Body of pancreas (tissue), 4 donors: Measurements from ENCODE around the gene ADAMTS15.

Experiments
- POLR2A ChIP-seq, 3 donors: fragments of 450-650 bp; IDR thresholded peaks; one replicate each; pipeline ENCODE4 v1.6.1; 2016; ENCODE audit warnings: antibody characterized with exemption in 3 of 3, mild to moderate bottlenecking in 2 of 3
- TF ChIP-seq, protein P1 (sequence below), 7 experiments: fragments of 450-650 bp in 4 of 7; fragments of 200-600 bp in 3 of 7; sonication (generic) in 3 of 7; IDR thresholded peaks; one replicate each; pipeline ENCODE4 v1.5.1; 2016 to 2019; ENCODE audit warnings: antibody characterized with exemption in 7 of 7

DNA sequence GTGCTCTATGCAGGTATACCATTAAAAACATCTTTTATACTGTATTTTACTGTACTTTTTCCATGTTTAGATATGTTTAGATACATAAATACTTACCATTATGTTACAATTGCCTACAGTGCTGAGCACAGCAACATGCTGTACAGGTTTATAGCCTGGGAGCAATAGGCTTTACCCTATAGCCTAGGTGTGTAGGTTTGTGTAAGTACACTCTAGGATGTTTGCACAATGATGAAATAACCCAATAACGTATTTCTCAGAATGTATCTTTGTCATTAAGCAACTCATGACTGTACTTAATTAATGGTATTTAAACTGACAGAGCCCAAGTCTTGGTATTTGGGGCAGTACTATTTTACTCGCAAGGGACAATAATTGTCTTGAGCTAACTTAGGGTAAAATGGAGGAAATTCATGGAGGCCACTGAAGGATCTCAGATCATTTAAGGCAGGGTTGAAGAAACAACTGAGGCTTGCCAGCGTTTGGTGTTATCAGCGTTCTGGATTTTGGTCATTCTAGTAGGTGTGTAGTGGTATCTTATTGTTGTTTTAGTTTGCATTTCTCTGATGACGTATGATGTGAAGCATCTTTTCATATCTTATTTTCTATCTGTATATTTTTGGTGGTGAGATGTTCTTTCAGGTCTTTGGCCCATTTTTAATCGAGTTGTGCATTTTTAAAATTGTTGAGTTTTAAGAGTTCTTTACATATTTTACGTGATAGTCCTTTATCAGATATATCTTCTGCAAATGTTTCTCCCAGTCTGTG lies 42.4 kb downstream of the ADAMTS15 start:
- TF ChIP-seq, protein P1, sequence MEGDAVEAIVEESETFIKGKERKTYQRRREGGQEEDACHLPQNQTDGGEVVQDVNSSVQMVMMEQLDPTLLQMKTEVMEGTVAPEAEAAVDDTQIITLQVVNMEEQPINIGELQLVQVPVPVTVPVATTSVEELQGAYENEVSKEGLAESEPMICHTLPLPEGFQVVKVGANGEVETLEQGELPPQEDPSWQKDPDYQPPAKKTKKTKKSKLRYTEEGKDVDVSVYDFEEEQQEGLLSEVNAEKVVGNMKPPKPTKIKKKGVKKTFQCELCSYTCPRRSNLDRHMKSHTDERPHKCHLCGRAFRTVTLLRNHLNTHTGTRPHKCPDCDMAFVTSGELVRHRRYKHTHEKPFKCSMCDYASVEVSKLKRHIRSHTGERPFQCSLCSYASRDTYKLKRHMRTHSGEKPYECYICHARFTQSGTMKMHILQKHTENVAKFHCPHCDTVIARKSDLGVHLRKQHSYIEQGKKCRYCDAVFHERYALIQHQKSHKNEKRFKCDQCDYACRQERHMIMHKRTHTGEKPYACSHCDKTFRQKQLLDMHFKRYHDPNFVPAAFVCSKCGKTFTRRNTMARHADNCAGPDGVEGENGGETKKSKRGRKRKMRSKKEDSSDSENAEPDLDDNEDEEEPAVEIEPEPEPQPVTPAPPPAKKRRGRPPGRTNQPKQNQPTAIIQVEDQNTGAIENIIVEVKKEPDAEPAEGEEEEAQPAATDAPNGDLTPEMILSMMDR (IDR thresholded peaks at IDR 0.05), result no peak
- TF ChIP-seq POLR2A (IDR thresholded peaks at IDR 0.05), result no peak
